Uterus (tissue), 2 donors: ENCODE measurements around the gene MEST.
"Not testable (repeated sequence)": the region's sequence is repeated elsewhere in the genome, so short reads cannot be mapped to it uniquely, and the experiment has no call there.

ENCODE experiments used
- CTCF ChIP-seq, 4 experiments: fragments of 200-600 bp in 2 of 4; fragments of 450-650 bp in 2 of 4; sonication (generic) in 2 of 4; IDR thresholded peaks; one replicate each; pipeline ENCODE4 v1.5.1; 2016 to 2019; ENCODE audit warnings: antibody characterized with exemption in 4 of 4, mild to moderate bottlenecking in 2 of 4, moderate library complexity in 1 of 4
- POLR2A ChIP-seq, 2 donors: fragments of 450-650 bp; IDR thresholded peaks; one replicate each; pipeline ENCODE4 v1.6.1; 2016; ENCODE audit warnings: antibody characterized with exemption in 2 of 2, mild to moderate bottlenecking in 1 of 2, moderate library complexity in 1 of 2

DNA sequence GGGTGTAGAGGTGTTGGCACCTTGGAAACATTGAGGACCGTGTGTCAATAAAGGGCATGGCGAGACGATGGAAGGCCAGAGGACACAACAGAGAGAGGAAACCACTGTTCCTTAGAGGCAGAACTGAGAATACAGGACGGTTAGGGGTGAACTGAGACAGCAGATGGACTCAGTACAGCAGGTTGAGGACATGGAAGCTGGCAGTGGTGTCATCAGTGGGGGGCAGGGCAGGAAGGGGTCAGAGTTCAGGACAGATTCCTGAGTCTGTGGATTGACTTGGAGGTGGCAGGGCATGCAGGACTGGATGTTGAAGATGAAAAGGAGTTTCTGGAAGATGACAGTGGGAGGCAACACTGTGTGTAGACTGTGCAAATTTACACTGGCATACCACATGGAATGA lies 50.4 kb downstream of the MEST start:
- TF ChIP-seq CTCF, POLR2A (IDR thresholded peaks at IDR 0.05): not testable (repeated sequence)
